MM.1S (cell line): ENCODE results near the gene MON2.

Source experiments
- CTCF ChIP-seq: fragments of 300-600 bp; sonication (generic); IDR thresholded peaks from 2 replicates; pipeline ENCODE4 v1.5.1; 2016; ENCODE audit warnings: antibody characterized with exemption, low read length, mixed read lengths
- EZH2 ChIP-seq: fragments of 300-600 bp; sonication (generic); optimal IDR thresholded peaks from 2 replicates; pipeline ENCODE3; 2017; ENCODE audit warnings: low read depth, mild to moderate bottlenecking, antibody characterized with exemption, low read length, mixed read lengths
- EZH2phosphoT487 ChIP-seq: fragments of 300-600 bp; sonication (generic); IDR thresholded peaks from 2 replicates; pipeline ENCODE4 v1.6.1; 2018; ENCODE audit warnings: antibody characterized with exemption, low read length

DNA sequence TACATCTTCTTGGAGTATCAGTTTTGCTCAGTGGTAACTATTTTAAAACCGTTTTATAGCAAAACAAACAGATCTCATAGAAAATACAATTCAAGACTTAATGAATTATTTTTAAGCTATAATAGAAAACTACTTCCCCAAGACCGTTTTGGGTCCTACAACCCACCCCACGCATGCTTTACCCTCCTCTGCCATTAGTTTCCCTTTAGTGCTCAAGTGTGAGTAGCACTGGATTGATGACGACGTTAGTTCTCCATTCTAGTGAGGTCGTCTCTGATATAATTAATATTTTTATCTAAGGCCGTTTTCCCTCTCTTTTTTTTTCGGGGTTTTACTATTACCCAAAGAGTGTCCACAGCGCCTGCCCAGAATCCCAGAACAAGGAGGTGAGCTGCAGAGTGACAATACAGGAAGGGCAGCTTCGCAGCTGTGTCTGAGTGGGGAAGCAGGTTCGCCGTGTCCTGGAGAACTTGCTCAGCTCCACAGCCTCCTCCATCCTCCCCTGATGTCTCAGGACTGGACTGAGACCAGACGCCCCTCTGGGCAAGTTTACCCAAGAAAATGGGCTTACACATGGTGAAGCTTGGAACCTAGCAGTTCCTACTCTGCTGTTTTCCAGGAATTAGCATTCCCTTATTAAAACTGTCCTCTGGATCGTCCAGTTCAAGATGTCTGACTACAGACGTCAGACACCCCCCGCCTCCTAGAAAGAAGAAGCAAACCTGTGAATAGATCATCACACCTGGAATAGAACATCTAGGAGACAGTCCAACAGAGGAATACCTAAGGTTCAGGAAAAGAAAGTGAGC, 31.9 kb upstream of the MON2 start:
- no peak for TF ChIP-seq CTCF
- TF ChIP-seq EZH2, result no peak
- TF ChIP-seq EZH2phosphoT487, result no peak
